G401 (cell line): ENCODE data around the gene RRBP1. TPM values are rescaled to one million over a fixed set of nuclear protein-coding genes. Genes with fewer than 3 reads are reported as not detected.

ENCODE experiments used
- DNase-seq: peaks from one replicate; pipeline ENCODE4 v3.0.0-alpha.2; 2015; ENCODE audit warnings: low spot score
- in situ Hi-C: cut with HindIII; loops from 2 replicates; pipeline ENCODE4 v1.10.0; 2016; ENCODE audit warnings: low sequenced_read_pairs, mixed read lengths
- total RNA-seq: library from RNA; depleted of rRNA; stranded (reverse); fragments of >200 nt; shearing (Covaris generic); gene quantifications from 2 replicates; pipeline ENCODE4 v1.2.3, GENCODE V29; 2014

RRBP1 gene
- total RNA-seq, 1 experiment from 2014 or later, result 67.8 TPM

DNA sequence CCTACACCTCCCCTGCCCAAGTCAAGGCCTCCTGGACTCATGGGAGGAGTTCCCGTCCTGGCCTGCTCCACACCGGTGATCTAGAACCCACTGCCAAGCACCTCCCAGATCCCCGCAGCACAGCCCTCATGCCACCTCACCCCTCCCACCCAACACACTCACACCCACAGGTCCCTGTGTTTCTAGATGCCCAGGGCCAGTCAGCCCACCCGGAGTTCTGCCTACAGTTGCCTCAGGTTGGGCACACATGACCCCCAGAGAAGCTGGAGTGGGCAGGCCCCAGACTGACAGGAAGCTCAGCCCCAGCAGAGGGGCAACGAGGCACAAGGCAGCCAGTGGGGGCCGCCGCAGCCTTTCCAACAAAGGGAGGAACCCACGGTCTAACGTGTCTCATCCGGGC, 29.6 kb downstream of the RRBP1 start:
- in situ Hi-C loops, result no loop called here
- no peak for DNase-seq

DNA sequence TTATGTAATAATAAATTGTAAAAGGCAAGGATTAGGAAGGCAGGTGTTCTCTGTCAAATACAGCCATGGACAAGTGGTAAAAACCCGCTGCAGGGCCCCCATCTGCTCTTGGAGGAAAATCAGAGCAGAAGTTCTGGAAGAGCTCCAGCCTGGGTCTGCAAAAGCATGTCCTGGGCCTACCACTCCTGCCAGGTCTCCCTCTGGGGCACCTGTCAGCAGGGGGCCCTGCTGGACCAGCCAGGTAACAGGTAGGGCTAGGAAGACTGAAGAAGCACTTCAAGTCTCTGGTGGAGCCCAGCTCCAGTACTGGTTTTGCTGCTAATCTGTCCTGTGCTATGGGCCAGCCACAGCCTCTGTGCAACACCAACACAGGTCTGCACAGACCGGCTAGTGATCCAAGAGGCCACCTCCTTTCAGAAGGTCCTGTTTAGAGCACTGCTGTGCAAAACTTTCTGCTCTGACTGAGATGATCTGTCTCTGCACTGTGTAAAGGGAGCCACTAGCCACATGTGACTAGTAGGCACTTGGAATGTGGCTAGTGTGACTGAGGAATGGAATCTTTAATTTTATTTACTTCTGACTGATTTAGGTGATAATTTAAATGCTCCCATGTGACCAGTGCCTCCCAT, 30.2 kb downstream of the RRBP1 start:
- DNase-seq, result peak; percentile 32
- in situ Hi-C loops, result no loop called here

DNA sequence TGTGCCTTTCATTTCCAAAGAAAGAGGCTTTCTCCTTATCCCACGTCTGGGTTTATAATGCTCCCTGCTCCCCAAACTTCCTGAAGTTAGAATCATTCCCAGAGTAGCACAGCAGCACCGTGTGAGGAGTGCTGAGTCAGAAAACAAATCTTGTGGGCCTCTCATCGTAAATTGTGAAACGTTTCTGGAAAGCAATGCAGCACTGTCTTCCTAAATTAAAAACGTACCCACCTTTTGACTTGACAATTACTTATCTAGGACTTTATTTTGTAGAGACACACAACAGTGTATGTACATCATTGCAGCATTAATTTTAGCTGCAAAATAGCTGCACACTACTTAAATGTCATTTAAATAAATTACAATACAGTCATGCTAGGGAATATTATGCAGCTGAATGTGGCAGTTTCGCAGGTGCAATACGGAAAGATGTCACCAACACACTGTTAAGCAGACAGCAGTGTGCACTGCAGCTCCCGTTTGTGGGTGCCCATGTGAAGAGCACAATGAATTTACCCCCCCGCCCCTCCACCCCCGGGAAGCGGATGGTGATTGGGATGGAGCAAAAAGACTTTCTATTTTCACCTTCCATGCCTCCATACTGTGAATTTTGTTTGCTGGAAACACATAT, 30.8 kb downstream of the RRBP1 start:
- DNase-seq, result no peak
- in situ Hi-C loops, result no loop called here

- no peak for DNase-seq
- in situ Hi-C loops, result no loop called here
Measured at GRCh38 chr20:17650301-17651128, 31.5 kb downstream of the RRBP1 start.

- peak; percentile 60 for DNase-seq
- in situ Hi-C loops, result no loop called here
Measured at GRCh38 chr20:17648791-17649730, 33.0 kb downstream of the RRBP1 start.

DNA sequence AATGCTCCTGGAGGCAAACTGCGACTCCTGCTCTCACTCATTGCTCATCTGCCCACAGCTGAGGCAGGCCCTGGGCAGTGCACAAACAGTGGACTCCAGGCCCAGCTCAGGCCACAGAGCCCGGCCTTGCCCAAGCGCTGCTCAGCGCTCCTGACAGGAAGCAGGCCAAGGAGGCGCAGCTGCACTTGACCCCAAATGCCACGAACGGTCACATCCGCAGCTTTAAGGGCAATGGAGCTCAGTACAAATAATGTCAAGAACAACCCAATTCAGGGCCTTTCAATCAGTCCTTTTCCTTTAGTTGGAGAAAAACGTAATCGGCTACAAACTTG, 33.8 kb downstream of the RRBP1 start:
- in situ Hi-C loops, result no loop called here
- DNase-seq, result no peak

GRCh38 chr20:17647391-17648314, 34.4 kb downstream of the RRBP1 start:
- no peak for DNase-seq
- in situ Hi-C loops, result no loop called here

DNA sequence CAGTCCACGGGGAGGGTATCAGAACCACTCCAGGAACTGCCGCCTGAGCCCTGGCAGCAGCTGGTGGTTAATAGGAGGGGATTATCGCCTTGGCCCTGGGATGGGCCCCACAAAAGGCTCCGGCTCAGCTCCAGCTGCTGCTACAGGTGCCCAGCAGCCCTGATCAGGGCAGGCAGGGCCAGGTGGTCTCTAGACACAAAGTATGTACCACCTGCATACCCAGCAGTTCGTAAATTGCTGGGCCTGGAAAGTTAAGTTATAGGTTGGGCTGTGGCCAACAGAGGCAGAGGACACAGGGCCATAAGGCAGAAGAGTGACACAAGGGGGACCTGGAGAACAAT, 35.1 kb downstream of the RRBP1 start:
- in situ Hi-C loops, result no loop called here
- DNase-seq, result no peak

- in situ Hi-C loops, result no loop called here
- DNase-seq, result no peak
Measured at GRCh38 chr20:17646209-17646960, 35.7 kb downstream of the RRBP1 start.

DNA sequence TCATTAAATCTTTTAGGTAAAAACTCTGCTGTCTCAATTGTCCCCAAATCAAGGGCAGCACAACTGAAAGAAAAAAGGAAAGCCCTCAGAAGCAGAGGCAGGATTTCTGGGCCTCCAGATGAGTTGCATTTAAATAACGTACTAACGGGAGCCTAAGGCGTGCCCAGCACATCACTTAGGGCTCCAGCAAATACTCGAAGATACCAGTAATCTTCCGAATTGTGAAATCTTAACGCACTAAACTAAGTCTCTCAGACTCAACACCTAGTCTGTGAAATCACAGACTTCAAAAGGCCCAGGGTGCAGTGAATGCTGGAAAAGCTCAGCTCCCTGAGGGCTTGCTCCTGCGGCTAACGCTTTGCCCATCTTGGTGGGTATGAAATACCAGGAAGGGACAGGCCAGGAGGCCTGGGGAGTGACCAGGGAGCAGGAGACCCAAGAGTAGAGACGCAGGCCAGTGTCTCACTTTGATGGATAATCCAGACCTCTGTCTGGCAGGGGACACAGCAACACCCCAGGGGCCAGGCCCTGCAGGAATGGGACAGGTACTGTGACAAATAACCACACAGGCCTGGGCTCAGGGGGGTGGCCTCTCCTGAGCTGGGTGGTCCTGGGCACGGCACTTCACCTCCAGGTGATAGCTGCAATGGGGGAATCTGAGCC, 36.4 kb downstream of the RRBP1 start:
- no peak for DNase-seq
- in situ Hi-C loops, result no loop called here

- no peak for DNase-seq
- in situ Hi-C loops, result no loop called here
Measured at GRCh38 chr20:17645010-17645409, 37.0 kb downstream of the RRBP1 start.

DNA sequence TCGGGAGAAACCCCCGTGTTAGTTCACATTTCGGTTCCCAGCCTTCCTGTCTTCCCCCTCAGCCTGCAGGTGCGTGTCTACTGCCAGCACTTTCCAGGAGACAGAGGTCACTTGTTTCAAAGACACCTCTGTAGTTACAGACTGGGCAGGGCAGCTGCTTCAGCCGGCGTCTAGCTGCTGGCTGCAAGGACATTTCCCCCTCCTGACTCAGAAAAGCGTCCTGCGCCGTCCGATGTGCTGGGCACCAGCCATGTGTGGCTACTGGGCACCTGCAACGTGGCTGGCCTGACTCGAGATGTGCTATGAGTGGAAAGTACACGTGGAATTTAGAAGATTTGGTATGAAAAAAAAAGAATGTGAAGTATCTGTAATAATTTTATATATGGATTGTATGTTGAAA, 37.6 kb downstream of the RRBP1 start:
- in situ Hi-C loops, result no loop called here
- no peak for DNase-seq

GRCh38 chr20:17643531-17644188, 38.4 kb downstream of the RRBP1 start:
- in situ Hi-C loops, result no loop called here
- no peak for DNase-seq

DNA sequence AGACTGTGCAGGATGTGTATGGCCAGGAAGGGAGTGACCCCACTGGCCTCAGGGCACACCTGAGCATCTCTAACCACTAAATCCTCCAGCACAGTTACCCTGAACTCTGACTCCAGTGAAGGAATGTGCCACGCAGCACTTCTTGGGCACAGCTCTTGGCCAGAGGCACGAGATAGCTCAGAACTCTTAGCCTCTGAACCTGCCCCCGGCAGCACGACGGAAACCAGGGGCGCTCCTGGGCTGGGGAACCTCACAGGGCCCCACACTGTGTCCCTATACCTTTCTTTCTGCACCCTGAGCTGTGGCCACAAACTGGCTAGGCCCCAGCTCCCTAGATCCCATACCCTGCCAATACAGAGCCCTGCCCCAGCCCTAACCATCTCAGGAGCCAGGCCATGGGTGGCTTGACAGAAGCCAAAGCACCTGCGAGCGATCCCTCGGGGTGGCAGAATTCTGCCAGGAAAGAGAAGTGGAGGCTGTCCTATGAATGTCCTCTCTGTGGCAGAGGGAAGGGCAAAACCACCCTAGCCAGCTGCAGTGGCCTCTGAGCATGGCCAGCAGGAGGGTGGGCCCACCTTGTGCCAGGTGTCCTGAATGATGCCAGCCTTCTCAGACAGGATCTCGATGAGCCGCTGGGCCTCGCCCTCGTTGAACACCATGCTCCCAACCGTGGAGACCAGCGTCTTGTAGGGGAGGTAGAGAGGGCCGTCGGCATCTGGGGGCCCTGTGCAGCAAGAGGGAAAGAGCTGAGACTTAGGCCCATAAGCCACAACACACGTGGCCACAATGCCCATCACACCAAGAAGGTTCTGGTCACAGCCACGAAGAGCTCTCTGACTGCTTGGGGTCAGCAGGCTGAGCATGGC, 39.4 kb downstream of the RRBP1 start:
- in situ Hi-C loops, result no loop called here
- no peak for DNase-seq

GRCh38 chr20:17641993-17642392, 40.0 kb downstream of the RRBP1 start:
- in situ Hi-C loops, result no loop called here
- DNase-seq, result peak; percentile 39

DNA sequence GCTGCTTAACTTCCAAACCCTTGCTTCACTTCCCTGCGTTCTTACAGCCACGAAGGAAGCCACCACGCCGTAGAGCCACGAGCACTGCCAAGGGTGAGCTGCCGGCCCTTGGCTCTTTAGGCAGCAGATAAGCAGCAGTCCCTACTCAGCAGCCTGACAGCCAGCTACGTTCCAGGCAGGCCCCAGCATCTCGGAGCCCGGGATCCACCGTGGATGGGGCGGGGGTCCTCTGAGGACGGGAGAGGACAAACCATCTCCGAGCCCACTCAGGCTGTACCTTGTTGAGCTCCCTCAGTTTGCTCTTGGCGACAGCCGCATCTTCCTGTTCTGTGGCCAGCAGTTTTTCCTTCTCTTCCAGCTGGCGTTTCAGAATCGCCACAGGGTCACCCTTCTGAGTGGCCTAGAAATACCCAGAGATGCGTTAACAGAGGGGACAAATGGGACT, 40.5 kb downstream of the RRBP1 start:
- in situ Hi-C loops, result no loop called here
- peak; percentile 41 for DNase-seq
